ENCODE measurements around the gene LIMK1.

LIMK1 gene

GRCh38 chr7:74068378-74069085, 15.1 kb upstream of the LIMK1 start:
- no peaks in the 10 kb centered on the region for H3K27me3 ChIP-seq (ENCODE audit: control insufficient read depth in 1 of 2, insufficient read depth in 2 of 2, low read length in 2 of 2)
- H3K27ac ChIP-seq (ENCODE audit: low read length), result no peak overlapping the region
- peaks cover 0 to 8% of the 10 kb centered on the region in 2 donors for H3K36me3 ChIP-seq (ENCODE audit: control insufficient read depth in 2 of 2, insufficient read depth in 2 of 2, low read length in 2 of 2)
- no peaks in the 10 kb centered on the region for H3K9me3 ChIP-seq (ENCODE audit: control insufficient read depth in 2 of 2, low read length in 2 of 2)
- peaks cover 5% of the 10 kb centered on the region for H3K4me1 ChIP-seq (ENCODE audit: control insufficient read depth, insufficient read depth, low read length)
- no peak overlapping the region for H3K4me3 ChIP-seq (ENCODE audit: low read length in 2 of 2)
- H3K9ac ChIP-seq (ENCODE audit: low read length in 2 of 2), result no peak overlapping the region

GRCh38 chr7:74069086-74069541, 14.5 kb upstream of the LIMK1 start:
- no peaks in the 10 kb centered on the region for H3K27me3 ChIP-seq (ENCODE audit: control insufficient read depth in 1 of 2, insufficient read depth in 2 of 2, low read length in 2 of 2)
- no peak overlapping the region for H3K4me3 ChIP-seq (ENCODE audit: low read length in 2 of 2)
- no peaks in the 10 kb centered on the region for H3K9me3 ChIP-seq (ENCODE audit: control insufficient read depth in 2 of 2, low read length in 2 of 2)

GRCh38 chr7:74069790-74070618, 13.6 kb upstream of the LIMK1 start:
- Histone ChIP-seq H3K9ac (ENCODE audit: low read length in 2 of 2) (no peak overlapping the region), H3K27ac (ENCODE audit: low read length) (no peak overlapping the region), H3K4me1 (ENCODE audit: control insufficient read depth, insufficient read depth, low read length) (peaks cover 5% of the 10 kb centered on the region)

More at GRCh38 chr7:74069086-74069541, 14.5 kb upstream of the LIMK1 start:
- H3K9ac ChIP-seq (ENCODE audit: low read length in 2 of 2), result no peak overlapping the region
- no peak overlapping the region for H3K27ac ChIP-seq (ENCODE audit: low read length)
- H3K4me1 ChIP-seq (ENCODE audit: control insufficient read depth, insufficient read depth, low read length), result peaks cover 5% of the 10 kb centered on the region
- H3K36me3 ChIP-seq (ENCODE audit: control insufficient read depth in 2 of 2, insufficient read depth in 2 of 2, low read length in 2 of 2), result peaks cover 0 to 6% of the 10 kb centered on the region in 2 donors

GRCh38 chr7:74070619-74070921, 13.0 kb upstream of the LIMK1 start:
- Histone ChIP-seq H3K9ac (ENCODE audit: low read length in 2 of 2) (no peak overlapping the region), H3K9me3 (ENCODE audit: control insufficient read depth in 2 of 2, low read length in 2 of 2) (no peaks in the 10 kb centered on the region), H3K27me3 (ENCODE audit: control insufficient read depth in 1 of 2, insufficient read depth in 2 of 2, low read length in 2 of 2) (no peaks in the 10 kb centered on the region), H3K27ac (ENCODE audit: low read length) (no peak overlapping the region), H3K36me3 (ENCODE audit: control insufficient read depth in 2 of 2, insufficient read depth in 2 of 2, low read length in 2 of 2) (peaks cover 0 to 4% of the 10 kb centered on the region in 2 donors), H3K4me3 (ENCODE audit: low read length in 2 of 2) (no peak overlapping the region), H3K4me1 (ENCODE audit: control insufficient read depth, insufficient read depth, low read length) (peaks cover 5% of the 10 kb centered on the region)

More at GRCh38 chr7:74069790-74070618, 13.6 kb upstream of the LIMK1 start:
- Histone ChIP-seq H3K9me3 (ENCODE audit: control insufficient read depth in 2 of 2, low read length in 2 of 2) (no peaks in the 10 kb centered on the region), H3K4me3 (ENCODE audit: low read length in 2 of 2) (no peak overlapping the region), H3K27me3 (ENCODE audit: control insufficient read depth in 1 of 2, insufficient read depth in 2 of 2, low read length in 2 of 2) (no peaks in the 10 kb centered on the region), H3K36me3 (ENCODE audit: control insufficient read depth in 2 of 2, insufficient read depth in 2 of 2, low read length in 2 of 2) (peaks cover 0 to 4% of the 10 kb centered on the region in 2 donors)

- no peak overlapping the region for H3K9ac ChIP-seq (ENCODE audit: low read length in 2 of 2)
- peaks cover 5% of the 10 kb centered on the region for H3K4me1 ChIP-seq (ENCODE audit: control insufficient read depth, insufficient read depth, low read length)
- H3K27ac ChIP-seq (ENCODE audit: low read length), result no peak overlapping the region
- no peak overlapping the region for H3K4me3 ChIP-seq (ENCODE audit: low read length in 2 of 2)
- peaks cover 0 to 4% of the 10 kb centered on the region in 2 donors for H3K36me3 ChIP-seq (ENCODE audit: control insufficient read depth in 2 of 2, insufficient read depth in 2 of 2, low read length in 2 of 2)
- H3K9me3 ChIP-seq (ENCODE audit: control insufficient read depth in 2 of 2, low read length in 2 of 2), result no peaks in the 10 kb centered on the region
- no peaks in the 10 kb centered on the region for H3K27me3 ChIP-seq (ENCODE audit: control insufficient read depth in 1 of 2, insufficient read depth in 2 of 2, low read length in 2 of 2)
These were observed 12.5 kb upstream of the LIMK1 start for GRCh38 chr7:74071121-74071520.

- Histone ChIP-seq H3K27ac (ENCODE audit: low read length) (no peak overlapping the region), H3K4me3 (ENCODE audit: low read length in 2 of 2) (no peak overlapping the region), H3K9ac (ENCODE audit: low read length in 2 of 2) (no peak overlapping the region), H3K4me1 (ENCODE audit: control insufficient read depth, insufficient read depth, low read length) (no peaks in the 10 kb centered on the region), H3K27me3 (ENCODE audit: control insufficient read depth in 1 of 2, insufficient read depth in 2 of 2, low read length in 2 of 2) (no peaks in the 10 kb centered on the region), H3K36me3 (ENCODE audit: control insufficient read depth in 2 of 2, insufficient read depth in 2 of 2, low read length in 2 of 2) (no peaks in the 10 kb centered on the region), H3K9me3 (ENCODE audit: control insufficient read depth in 2 of 2, low read length in 2 of 2) (no peaks in the 10 kb centered on the region)
These were observed 8.8 kb upstream of the LIMK1 start for GRCh38 chr7:74074770-74075169.

GRCh38 chr7:74078461-74078860, 5.1 kb upstream of the LIMK1 start:
- no peak overlapping the region for H3K27ac ChIP-seq (ENCODE audit: low read length)
- no peak overlapping the region for H3K9ac ChIP-seq (ENCODE audit: low read length in 2 of 2)
- no peak overlapping the region for H3K4me3 ChIP-seq (ENCODE audit: low read length in 2 of 2)
- H3K36me3 ChIP-seq (ENCODE audit: control insufficient read depth in 2 of 2, insufficient read depth in 2 of 2, low read length in 2 of 2), result no peaks in the 10 kb centered on the region
- no peaks in the 10 kb centered on the region for H3K27me3 ChIP-seq (ENCODE audit: control insufficient read depth in 1 of 2, insufficient read depth in 2 of 2, low read length in 2 of 2)
- H3K9me3 ChIP-seq (ENCODE audit: control insufficient read depth in 2 of 2, low read length in 2 of 2), result no peaks in the 10 kb centered on the region
- H3K4me1 ChIP-seq (ENCODE audit: control insufficient read depth, insufficient read depth, low read length), result peaks cover 7% of the 10 kb centered on the region

GRCh38 chr7:74082770-74083116, 861 bp upstream of the LIMK1 start:
- H3K27me3 ChIP-seq (ENCODE audit: control insufficient read depth in 1 of 2, insufficient read depth in 2 of 2, low read length in 2 of 2), result no peaks in the 10 kb centered on the region
- no peak overlapping the region for H3K27ac ChIP-seq (ENCODE audit: low read length)
- peaks cover 0 to 2% of the 10 kb centered on the region in 2 donors for H3K36me3 ChIP-seq (ENCODE audit: control insufficient read depth in 2 of 2, insufficient read depth in 2 of 2, low read length in 2 of 2)
- peak overlapping the region; percentile 51 to 63 for H3K4me3 ChIP-seq (ENCODE audit: low read length in 2 of 2)
- no peaks in the 10 kb centered on the region for H3K9me3 ChIP-seq (ENCODE audit: control insufficient read depth in 2 of 2, low read length in 2 of 2)
- peak overlapping the region; percentile 55 to 60 for H3K9ac ChIP-seq (ENCODE audit: low read length in 2 of 2)
- H3K4me1 ChIP-seq (ENCODE audit: control insufficient read depth, insufficient read depth, low read length), result peaks cover 19% of the 10 kb centered on the region

- Histone ChIP-seq H3K27ac (ENCODE audit: low read length) (no peak overlapping the region), H3K9ac (ENCODE audit: low read length in 2 of 2) (peak overlapping the region; percentile 53 to 64), H3K9me3 (ENCODE audit: control insufficient read depth in 2 of 2, low read length in 2 of 2) (no peaks in the 10 kb centered on the region), H3K4me1 (ENCODE audit: control insufficient read depth, insufficient read depth, low read length) (peaks cover 19% of the 10 kb centered on the region), H3K27me3 (ENCODE audit: control insufficient read depth in 1 of 2, insufficient read depth in 2 of 2, low read length in 2 of 2) (no peaks in the 10 kb centered on the region), H3K4me3 (ENCODE audit: low read length in 2 of 2) (peak overlapping the region; percentile 67 to 76), H3K36me3 (ENCODE audit: control insufficient read depth in 2 of 2, insufficient read depth in 2 of 2, low read length in 2 of 2) (peaks cover 0 to 2% of the 10 kb centered on the region in 2 donors)
These were observed 521 bp downstream of the LIMK1 start for GRCh38 chr7:74083928-74084721.

- peak overlapping the region; percentile 53 to 64 for H3K9ac ChIP-seq (ENCODE audit: low read length in 2 of 2)
- H3K9me3 ChIP-seq (ENCODE audit: control insufficient read depth in 2 of 2, low read length in 2 of 2), result no peaks in the 10 kb centered on the region
- no peak overlapping the region for H3K27ac ChIP-seq (ENCODE audit: low read length)
- H3K27me3 ChIP-seq (ENCODE audit: control insufficient read depth in 1 of 2, insufficient read depth in 2 of 2, low read length in 2 of 2), result no peaks in the 10 kb centered on the region
- peak overlapping the region; percentile 67 to 76 for H3K4me3 ChIP-seq (ENCODE audit: low read length in 2 of 2)
- peaks cover 0 to 2% of the 10 kb centered on the region in 2 donors for H3K36me3 ChIP-seq (ENCODE audit: control insufficient read depth in 2 of 2, insufficient read depth in 2 of 2, low read length in 2 of 2)
- peaks cover 19% of the 10 kb centered on the region for H3K4me1 ChIP-seq (ENCODE audit: control insufficient read depth, insufficient read depth, low read length)
These were observed 1.3 kb downstream of the LIMK1 start for GRCh38 chr7:74084722-74085578.

All from stomach smooth muscle (tissue), 2 donors.